Measurements from ENCODE around the gene ADIRF.
"Not testable (repeated sequence)": the region's sequence is repeated elsewhere in the genome, so short reads cannot be mapped to it uniquely, and the experiment has no call there.

ADIRF gene

DNA sequence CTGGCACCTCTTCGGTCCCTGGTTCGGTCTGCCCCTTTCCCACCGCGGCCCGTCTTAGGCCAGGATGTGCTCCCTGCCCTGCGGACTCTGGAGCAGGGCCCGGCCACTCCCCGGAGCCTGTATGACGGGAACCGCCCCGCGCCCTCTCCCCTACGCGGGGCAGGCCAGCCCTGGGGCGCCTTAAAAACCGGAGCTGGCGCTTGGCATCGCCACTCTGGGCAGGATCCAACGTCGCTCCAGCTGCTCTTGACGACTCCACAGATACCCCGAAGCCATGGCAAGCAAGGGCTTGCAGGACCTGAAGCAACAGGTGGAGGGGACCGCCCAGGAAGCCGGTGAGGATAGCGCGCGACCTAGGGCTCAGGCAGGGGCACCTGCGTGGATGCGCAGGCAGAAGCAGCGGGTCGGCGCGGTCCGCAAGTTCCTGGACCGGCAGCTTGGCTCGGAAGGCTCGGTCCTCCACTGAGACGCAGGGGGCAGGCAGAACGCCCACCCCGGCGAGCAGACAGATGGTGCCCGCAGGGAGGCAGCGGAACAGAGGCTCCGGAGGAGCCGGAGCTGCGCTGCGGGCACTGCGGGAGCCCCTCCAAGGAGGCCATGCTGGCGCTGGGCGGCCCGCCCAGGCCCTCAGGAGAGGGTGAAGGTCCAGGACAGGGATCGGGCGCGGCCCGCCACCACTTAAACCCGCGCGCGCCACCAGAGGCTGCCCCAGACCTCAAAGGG, at the start of gene ADIRF:
Gene ADIRF, plus strand, starts transcription at position 212 of the 723 bp plus-strand sequence. Its CDS starts 63 bp downstream, at position 275.
- peak; percentile 40 for DNase-seq (ENCODE audit: low spot score)
- TF ChIP-seq, protein P1, sequence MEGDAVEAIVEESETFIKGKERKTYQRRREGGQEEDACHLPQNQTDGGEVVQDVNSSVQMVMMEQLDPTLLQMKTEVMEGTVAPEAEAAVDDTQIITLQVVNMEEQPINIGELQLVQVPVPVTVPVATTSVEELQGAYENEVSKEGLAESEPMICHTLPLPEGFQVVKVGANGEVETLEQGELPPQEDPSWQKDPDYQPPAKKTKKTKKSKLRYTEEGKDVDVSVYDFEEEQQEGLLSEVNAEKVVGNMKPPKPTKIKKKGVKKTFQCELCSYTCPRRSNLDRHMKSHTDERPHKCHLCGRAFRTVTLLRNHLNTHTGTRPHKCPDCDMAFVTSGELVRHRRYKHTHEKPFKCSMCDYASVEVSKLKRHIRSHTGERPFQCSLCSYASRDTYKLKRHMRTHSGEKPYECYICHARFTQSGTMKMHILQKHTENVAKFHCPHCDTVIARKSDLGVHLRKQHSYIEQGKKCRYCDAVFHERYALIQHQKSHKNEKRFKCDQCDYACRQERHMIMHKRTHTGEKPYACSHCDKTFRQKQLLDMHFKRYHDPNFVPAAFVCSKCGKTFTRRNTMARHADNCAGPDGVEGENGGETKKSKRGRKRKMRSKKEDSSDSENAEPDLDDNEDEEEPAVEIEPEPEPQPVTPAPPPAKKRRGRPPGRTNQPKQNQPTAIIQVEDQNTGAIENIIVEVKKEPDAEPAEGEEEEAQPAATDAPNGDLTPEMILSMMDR (IDR thresholded peaks at IDR 0.05; ENCODE audit: extremely low read depth, insufficient read depth, missing control alignments), result no peak
- in situ Hi-C loops (cut with MboI; ENCODE audit: low pct_unique_long_range_greater_than_20kb, low sequenced_read_pairs, unreplicated experiment), result no loop called here

- no peak for DNase-seq (ENCODE audit: low spot score)
- in situ Hi-C loops (cut with MboI; ENCODE audit: low pct_unique_long_range_greater_than_20kb, low sequenced_read_pairs, unreplicated experiment), result no loop called here
Observed at GRCh38 chr10:86922553-86922961, 45.7 kb upstream of the ADIRF start.

DNA sequence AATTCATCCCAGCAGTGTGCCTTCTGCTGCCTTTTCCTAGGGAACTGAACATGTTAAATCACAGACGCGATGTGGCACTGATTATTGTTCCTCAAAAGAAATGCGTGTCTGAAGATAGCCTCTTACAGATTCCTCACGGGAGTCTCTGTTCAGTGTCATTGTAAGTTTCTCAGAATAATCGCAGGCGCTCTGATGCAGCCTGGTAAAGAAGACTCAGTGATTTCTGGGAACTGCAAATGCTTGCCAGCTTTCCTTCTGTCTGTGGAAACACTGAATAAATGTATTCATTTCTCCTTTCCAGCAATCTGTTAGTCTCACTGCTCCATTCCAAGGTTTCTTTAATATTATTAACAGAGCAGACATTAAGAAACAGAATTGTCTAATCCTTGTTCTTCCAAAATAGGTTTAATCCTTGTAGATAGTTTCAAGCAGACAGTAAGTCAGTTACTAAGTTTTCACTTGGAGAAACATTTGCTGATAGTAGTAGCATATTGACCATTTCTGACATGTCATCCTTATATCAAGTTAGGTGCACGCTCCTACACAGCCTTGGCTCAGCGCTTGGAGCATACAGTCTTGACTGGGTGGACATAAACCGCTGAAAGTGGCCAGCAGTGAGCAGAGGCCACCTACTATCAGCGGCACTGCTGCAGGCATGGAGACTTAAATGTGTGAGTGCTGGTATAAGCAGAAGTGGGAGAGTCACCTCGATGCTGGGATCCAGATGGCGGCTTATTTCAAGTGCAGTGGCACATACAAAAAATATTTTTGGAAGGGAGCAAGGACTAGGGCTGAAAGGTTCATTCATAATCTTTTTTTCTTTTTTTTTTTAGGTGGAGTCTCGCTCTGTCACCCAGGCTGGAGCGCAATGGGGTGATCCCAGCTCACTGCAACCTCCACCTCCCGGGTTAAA, 38.6 kb upstream of the ADIRF start:
- DNase-seq (ENCODE audit: low spot score), result no peak
- in situ Hi-C loops (cut with MboI; ENCODE audit: low pct_unique_long_range_greater_than_20kb, low sequenced_read_pairs, unreplicated experiment), result no loop called here
- TF ChIP-seq, protein P1 (IDR thresholded peaks at IDR 0.05; ENCODE audit: extremely low read depth, insufficient read depth, missing control alignments), result no peak

More at GRCh38 chr10:86922553-86922961, 45.7 kb upstream of the ADIRF start:
- TF ChIP-seq, protein P1 (IDR thresholded peaks at IDR 0.05; ENCODE audit: extremely low read depth, insufficient read depth, missing control alignments), result no peak

DNA sequence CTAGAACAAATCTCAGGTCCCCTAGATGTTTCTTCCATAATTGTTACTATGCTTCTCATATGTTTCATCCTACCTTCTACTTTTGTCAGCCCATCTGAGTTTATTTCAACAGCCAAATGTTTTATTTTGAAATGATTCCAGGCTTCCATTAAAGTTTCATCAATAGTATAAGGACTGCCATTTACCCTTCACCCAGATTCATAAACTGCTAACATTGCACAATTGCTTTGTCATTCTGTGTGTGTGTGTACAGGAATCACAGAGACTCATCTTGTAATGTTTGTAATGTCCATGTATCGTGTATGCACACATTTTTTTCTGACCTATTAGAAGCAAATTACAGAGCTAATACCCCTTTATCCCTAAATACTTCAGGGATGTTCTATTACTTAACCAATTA, 36.4 kb upstream of the ADIRF start:
- in situ Hi-C loops (cut with MboI; ENCODE audit: low pct_unique_long_range_greater_than_20kb, low sequenced_read_pairs, unreplicated experiment), result no loop called here
- no peak for DNase-seq (ENCODE audit: low spot score)
- TF ChIP-seq, protein P1 (IDR thresholded peaks at IDR 0.05; ENCODE audit: extremely low read depth, insufficient read depth, missing control alignments), result no peak

DNA sequence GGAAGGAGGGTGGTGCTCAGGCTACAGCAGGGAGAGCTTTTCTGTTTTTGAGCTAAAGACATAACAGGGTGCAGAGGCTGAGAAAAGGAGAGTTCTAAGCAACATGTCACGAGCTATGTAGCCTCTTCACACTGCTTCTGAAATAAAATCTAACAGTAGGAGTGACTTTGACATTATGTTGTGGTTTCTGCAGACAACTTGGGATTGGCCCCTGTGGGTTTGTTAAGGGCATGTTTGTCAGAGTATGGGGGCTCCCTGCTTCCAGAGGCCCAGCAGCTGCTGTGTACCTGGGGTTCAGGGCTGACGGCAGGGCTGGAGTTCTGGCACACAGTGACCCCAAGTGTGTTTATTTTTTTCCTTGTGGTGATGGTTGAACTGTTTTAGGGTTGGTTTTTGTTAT, 35.6 kb upstream of the ADIRF start:
- DNase-seq (ENCODE audit: low spot score), result no peak
- in situ Hi-C loops (cut with MboI; ENCODE audit: low pct_unique_long_range_greater_than_20kb, low sequenced_read_pairs, unreplicated experiment), result no loop called here
- TF ChIP-seq, protein P1 (IDR thresholded peaks at IDR 0.05; ENCODE audit: extremely low read depth, insufficient read depth, missing control alignments), result no peak

GRCh38 chr10:86934162-86934711, 34.0 kb upstream of the ADIRF start:
- in situ Hi-C loops (cut with MboI; ENCODE audit: low pct_unique_long_range_greater_than_20kb, low sequenced_read_pairs, unreplicated experiment), result not testable (repeated sequence)
- DNase-seq (ENCODE audit: low spot score), result peak; percentile 7
